ENCODE data around the gene MAPKAPK3.

The MAPKAPK3 gene

DNA sequence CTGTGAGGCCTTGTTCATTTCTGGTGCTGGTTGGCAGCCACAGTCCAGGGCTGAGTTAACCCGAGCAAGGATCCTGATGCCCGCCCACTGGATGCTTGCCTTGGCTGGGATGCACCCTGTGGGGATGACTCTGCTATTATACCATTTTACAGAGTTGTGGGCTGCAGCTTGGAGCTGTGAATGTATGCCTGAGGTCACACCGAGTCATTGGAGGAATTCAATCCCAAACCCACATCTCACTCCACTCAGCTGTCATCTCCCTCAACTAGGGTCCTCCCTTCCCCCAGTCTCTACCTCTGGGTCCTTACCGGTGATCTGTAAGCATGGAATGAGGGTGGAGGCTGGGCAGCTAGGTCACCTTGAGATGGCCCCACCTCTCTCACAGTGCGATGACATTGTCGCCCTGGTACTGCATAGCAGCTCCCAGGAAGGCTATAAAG is 22.1 kb downstream of the MAPKAPK3 start:
- TF ChIP-seq, protein P1, sequence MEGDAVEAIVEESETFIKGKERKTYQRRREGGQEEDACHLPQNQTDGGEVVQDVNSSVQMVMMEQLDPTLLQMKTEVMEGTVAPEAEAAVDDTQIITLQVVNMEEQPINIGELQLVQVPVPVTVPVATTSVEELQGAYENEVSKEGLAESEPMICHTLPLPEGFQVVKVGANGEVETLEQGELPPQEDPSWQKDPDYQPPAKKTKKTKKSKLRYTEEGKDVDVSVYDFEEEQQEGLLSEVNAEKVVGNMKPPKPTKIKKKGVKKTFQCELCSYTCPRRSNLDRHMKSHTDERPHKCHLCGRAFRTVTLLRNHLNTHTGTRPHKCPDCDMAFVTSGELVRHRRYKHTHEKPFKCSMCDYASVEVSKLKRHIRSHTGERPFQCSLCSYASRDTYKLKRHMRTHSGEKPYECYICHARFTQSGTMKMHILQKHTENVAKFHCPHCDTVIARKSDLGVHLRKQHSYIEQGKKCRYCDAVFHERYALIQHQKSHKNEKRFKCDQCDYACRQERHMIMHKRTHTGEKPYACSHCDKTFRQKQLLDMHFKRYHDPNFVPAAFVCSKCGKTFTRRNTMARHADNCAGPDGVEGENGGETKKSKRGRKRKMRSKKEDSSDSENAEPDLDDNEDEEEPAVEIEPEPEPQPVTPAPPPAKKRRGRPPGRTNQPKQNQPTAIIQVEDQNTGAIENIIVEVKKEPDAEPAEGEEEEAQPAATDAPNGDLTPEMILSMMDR (IDR thresholded peaks at IDR 0.05; ENCODE audit: borderline replicate concordance, insufficient read depth, low read depth, low read length): no peak
- H3K4me3 ChIP-seq (ENCODE audit: low read depth, low read length): no peak overlapping the region

DNA sequence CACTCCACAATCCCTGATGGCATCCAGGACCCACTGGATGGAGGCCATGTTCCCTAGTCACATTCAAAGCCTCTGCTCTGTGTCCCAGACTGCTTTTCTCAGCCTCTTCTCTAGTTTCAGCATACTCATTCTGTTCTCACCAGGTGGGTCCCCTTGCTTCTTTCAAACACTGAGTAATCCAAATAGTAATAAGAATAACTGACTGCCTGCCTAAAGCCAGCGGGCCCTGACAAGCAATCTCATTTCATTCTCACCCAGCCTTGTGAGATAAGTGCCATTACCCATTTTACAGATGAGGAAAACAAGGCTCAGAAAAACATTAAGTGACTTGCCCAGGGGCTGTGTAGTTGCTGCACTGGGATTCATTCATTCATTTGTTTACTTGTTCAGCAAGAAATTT is 25.4 kb downstream of the MAPKAPK3 start:
- TF ChIP-seq, protein P1 (IDR thresholded peaks at IDR 0.05; ENCODE audit: borderline replicate concordance, insufficient read depth, low read depth, low read length): no peak
- H3K4me3 ChIP-seq (ENCODE audit: low read depth, low read length): no peak overlapping the region

DNA sequence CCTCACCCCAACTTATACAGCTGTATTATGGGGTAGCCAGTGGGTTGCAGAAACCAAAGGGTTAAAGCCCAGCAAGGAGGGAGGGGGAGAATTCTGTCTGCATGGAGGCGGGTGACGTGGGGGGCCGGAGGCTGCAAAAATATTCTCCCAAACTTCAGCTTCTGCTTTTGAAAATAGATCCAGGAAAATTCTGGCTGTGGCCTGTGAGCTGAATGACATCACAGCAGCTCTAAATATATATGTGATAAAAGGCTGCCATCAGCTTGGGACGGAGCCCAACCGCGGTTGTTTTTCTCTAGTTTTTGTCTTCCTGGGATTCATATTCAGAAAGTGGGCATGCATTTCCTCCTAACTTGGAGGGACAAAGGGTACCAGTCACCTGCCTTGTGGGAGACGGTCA is 27.6 kb downstream of the MAPKAPK3 start:
- TF ChIP-seq, protein P1 (IDR thresholded peaks at IDR 0.05; ENCODE audit: borderline replicate concordance, insufficient read depth, low read depth, low read length): no peak
- no peak overlapping the region for H3K4me3 ChIP-seq (ENCODE audit: low read depth, low read length)

DNA sequence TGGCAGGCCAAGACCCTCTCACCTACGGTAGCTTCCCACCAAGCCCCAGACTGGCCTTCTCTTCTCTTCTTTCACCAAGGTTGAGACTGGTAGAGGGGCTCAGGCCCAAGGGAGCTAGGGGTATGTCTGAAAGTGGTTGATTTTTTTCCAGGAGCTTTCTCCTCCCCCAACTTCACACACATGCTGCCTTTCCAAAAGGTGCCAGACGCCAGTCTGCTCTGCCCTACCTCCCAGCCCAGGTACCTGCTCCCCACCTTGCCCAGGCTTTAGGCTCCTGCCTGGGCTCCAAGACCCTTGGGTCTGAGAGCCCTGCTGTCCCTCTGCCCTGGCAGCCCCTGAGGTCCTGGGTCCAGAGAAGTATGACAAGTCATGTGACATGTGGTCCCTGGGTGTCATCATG is 28.4 kb downstream of the MAPKAPK3 start:
- TF ChIP-seq, protein P1 (IDR thresholded peaks at IDR 0.05; ENCODE audit: borderline replicate concordance, insufficient read depth, low read depth, low read length): no peak
- no peak overlapping the region for H3K4me3 ChIP-seq (ENCODE audit: low read depth, low read length)

DNA sequence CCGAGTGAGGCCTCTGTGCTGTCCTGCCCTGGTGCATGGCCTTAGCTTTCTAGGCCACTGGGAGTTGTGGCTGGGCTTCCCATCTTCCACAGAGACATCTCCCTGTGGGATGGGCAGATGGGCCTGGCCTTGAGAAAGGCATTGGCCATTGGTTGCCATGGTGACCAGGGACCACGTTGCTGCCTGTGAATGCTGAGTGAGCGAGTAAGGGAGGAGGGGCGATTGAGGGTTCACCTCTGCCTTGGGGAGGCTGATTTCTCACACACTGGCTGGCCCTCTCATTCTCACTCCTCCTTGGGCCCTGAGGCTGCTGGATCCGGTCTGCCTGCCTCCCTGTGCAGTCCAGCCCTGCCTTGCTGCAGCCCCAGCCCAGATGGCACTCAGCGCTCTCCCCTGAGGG is 31.4 kb downstream of the MAPKAPK3 start:
- no peak overlapping the region for H3K4me3 ChIP-seq (ENCODE audit: low read depth, low read length)
- TF ChIP-seq, protein P1 (IDR thresholded peaks at IDR 0.05; ENCODE audit: borderline replicate concordance, insufficient read depth, low read depth, low read length): no peak

DNA sequence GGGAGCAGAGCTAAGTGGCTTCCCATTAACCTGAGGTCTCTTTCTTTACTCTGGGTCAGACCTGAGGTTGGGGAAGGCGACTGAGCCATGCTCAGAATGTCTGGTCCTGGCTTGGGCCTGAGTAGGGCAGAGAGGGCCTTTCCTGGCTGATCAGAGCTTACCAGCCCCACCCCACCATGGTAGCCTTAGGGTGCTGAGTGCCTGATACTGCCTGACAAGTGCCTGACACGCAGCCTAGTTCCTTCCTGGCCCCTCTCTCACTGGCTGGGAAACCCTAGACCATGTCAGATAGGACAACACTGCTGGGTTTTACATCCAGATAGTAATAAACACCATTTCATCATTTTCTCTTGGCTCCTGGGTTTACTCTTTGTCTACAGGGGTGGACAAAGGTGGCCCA is 32.0 kb downstream of the MAPKAPK3 start:
- no peak overlapping the region for H3K4me3 ChIP-seq (ENCODE audit: low read depth, low read length)
- TF ChIP-seq, protein P1 (IDR thresholded peaks at IDR 0.05; ENCODE audit: borderline replicate concordance, insufficient read depth, low read depth, low read length): no peak

DNA sequence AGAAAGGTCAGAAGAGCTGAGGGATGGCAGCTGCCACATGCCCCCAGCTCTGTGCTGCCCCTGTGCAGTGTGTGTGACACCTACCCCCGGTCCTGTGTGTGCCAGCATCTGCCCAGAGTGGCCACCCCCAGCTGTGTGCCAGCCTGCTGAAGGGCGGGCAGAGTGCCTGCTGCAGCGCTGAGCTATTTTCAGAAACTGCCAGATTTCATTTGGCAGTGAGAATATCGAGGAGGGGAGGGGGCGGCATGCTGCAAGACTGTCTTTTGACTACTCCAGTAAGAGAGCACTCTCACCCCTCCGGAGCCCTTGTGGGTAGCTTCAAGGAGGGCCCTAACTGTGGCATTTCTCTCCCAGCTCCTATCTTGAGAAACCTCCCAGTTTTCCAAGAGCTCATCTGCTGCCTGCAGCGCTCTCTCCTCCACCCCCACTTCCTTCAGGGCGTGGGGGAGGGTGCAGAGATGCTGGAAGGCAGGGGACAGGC is 32.5 kb downstream of the MAPKAPK3 start:
- H3K4me3 ChIP-seq (ENCODE audit: low read depth, low read length): no peak overlapping the region
- TF ChIP-seq, protein P1 (IDR thresholded peaks at IDR 0.05; ENCODE audit: borderline replicate concordance, insufficient read depth, low read depth, low read length): no peak
